Peyer's patch (tissue), 4 donors: ENCODE data around the gene MIOS.
"Not testable (repeated sequence)": the region's sequence is repeated elsewhere in the genome, so short reads cannot be mapped to it uniquely, and the experiment has no call there.

Experiments used
- POLR2A ChIP-seq, 2 donors: fragments of 450-650 bp; IDR thresholded peaks; one replicate each; pipeline ENCODE4 v1.5.1; 2017; ENCODE audit warnings: antibody characterized with exemption in 2 of 2, mild to moderate bottlenecking in 2 of 2, moderate library complexity in 2 of 2
- TF ChIP-seq, protein P1 (sequence below), 6 experiments: fragments of 450-650 bp in 4 of 6; fragments of 200-600 bp in 2 of 6; sonication (generic) in 1 of 6; IDR thresholded peaks; one replicate each; pipeline ENCODE4 v1.5.1; 2017 to 2019; ENCODE audit warnings: antibody characterized with exemption in 6 of 6, mild to moderate bottlenecking in 3 of 6, moderate library complexity in 1 of 6

DNA sequence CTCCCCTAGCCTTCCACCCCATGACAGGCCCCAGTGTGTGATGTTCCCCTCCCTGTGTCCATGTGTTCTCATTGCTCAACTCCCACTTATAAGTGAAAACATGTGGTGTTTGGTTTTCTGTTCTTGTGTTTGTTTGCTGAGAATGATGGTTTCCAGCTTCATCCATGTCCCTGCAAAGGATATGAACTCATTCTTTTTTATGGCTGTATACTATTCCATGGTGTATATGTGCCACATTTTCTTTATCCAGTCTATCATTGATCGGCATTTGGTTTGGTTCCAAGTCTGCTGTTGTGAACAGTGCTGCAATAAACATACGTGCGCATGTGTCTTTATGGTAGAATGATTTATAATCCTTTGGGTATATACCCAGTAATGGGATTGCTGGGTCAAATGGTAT, 89.8 kb downstream of the MIOS start:
- TF ChIP-seq POLR2A (IDR thresholded peaks at IDR 0.05) = not testable (repeated sequence)
- TF ChIP-seq, protein P1, sequence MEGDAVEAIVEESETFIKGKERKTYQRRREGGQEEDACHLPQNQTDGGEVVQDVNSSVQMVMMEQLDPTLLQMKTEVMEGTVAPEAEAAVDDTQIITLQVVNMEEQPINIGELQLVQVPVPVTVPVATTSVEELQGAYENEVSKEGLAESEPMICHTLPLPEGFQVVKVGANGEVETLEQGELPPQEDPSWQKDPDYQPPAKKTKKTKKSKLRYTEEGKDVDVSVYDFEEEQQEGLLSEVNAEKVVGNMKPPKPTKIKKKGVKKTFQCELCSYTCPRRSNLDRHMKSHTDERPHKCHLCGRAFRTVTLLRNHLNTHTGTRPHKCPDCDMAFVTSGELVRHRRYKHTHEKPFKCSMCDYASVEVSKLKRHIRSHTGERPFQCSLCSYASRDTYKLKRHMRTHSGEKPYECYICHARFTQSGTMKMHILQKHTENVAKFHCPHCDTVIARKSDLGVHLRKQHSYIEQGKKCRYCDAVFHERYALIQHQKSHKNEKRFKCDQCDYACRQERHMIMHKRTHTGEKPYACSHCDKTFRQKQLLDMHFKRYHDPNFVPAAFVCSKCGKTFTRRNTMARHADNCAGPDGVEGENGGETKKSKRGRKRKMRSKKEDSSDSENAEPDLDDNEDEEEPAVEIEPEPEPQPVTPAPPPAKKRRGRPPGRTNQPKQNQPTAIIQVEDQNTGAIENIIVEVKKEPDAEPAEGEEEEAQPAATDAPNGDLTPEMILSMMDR (IDR thresholded peaks at IDR 0.05) = not testable (repeated sequence)
